Astrocyte (in vitro differentiated cells and primary cell): ENCODE results near the gene NBEA. TPM values are rescaled to one million over a fixed set of nuclear protein-coding genes. Genes with fewer than 3 reads are reported as not detected.
A peak's percentile ranks its signal among the peaks of the same experiment; 100 is the strongest.
"Not testable (repeated sequence)": the region's sequence is repeated elsewhere in the genome, so short reads cannot be mapped to it uniquely, and the experiment has no call there.

Source experiments
- DNase-seq: peaks from one replicate; pipeline ENCODE4 v3.0.0-alpha.2; 2010; ENCODE audit warnings: low read depth
- FAIRE-seq: peaks from 2 replicates; lab custom pipeline; 2011; peaks lifted over from hg19 to GRCh38; lab: Jason Lieb, UNC
- H2AFZ ChIP-seq: 2 replicates; pipeline ENCODE4 v1.6.0; 2012; ENCODE audit warnings: low read depth, low read length, inconsistent platforms
- H3K27ac ChIP-seq: 2 replicates; pipeline ENCODE4 v1.5.1; 2011; ENCODE audit warnings: low read depth, low read length, inconsistent platforms
- H3K27me3 ChIP-seq: 2 replicates; pipeline ENCODE4 v1.6.0; 2011; ENCODE audit warnings: low read length, inconsistent platforms; ENCODE audit not compliant: insufficient read depth
- H3K36me3 ChIP-seq: 2 replicates; pipeline ENCODE4 v1.5.1; 2011; ENCODE audit warnings: low read length, inconsistent platforms; ENCODE audit not compliant: insufficient read depth
- H3K4me1 ChIP-seq: 2 replicates; pipeline ENCODE4 v1.5.1; 2011; ENCODE audit warnings: low read length, inconsistent platforms; ENCODE audit not compliant: insufficient read depth
- H3K4me2 ChIP-seq: 2 replicates; pipeline ENCODE4 v1.6.0; 2012; ENCODE audit warnings: low read length, inconsistent platforms
- H3K4me3 ChIP-seq: 2 replicates; pipeline ENCODE4 v1.5.1; 2011; ENCODE audit warnings: low read depth, mild to moderate bottlenecking, low read length, inconsistent platforms; ENCODE audit not compliant: insufficient read depth
- H3K79me2 ChIP-seq: 2 replicates; pipeline ENCODE4 v1.6.0; 2012; ENCODE audit warnings: mild to moderate bottlenecking, low read length, inconsistent platforms; ENCODE audit not compliant: insufficient read depth
- H3K9ac ChIP-seq: 2 replicates; pipeline ENCODE4 v1.6.0; 2012; ENCODE audit warnings: mild to moderate bottlenecking, low read length, inconsistent platforms
- H3K9me3 ChIP-seq: 2 replicates; pipeline ENCODE4 v1.5.1; 2012; ENCODE audit warnings: low read depth, mild to moderate bottlenecking, low read length, inconsistent platforms; ENCODE audit not compliant: insufficient read depth
- H4K20me1 ChIP-seq: 2 replicates; pipeline ENCODE4 v1.6.0; 2012; ENCODE audit warnings: low read length, inconsistent platforms; ENCODE audit not compliant: insufficient read depth
- H3K27ac Mint-ChIP-seq: one replicate; pipeline ENCODE4 v1.8.0; 2021; ENCODE audit warnings: mild to moderate bottlenecking, mixed read lengths; ENCODE audit not compliant: unreplicated experiment
- H3K27me3 Mint-ChIP-seq: one replicate; pipeline ENCODE4 v1.8.0; 2021; ENCODE audit warnings: low read depth, mixed read lengths; ENCODE audit not compliant: unreplicated experiment
- H3K36me3 Mint-ChIP-seq: one replicate; pipeline ENCODE4 v1.8.0; 2021; ENCODE audit warnings: low read depth, mixed read lengths; ENCODE audit not compliant: unreplicated experiment
- H3K4me1 Mint-ChIP-seq: one replicate; pipeline ENCODE4 v1.8.0; 2021; ENCODE audit warnings: low read depth, mixed read lengths; ENCODE audit not compliant: unreplicated experiment
- H3K4me3 Mint-ChIP-seq: one replicate; pipeline ENCODE4 v1.8.0; 2021; ENCODE audit warnings: mild to moderate bottlenecking, moderate library complexity, mixed read lengths; ENCODE audit not compliant: unreplicated experiment
- H3K9me3 Mint-ChIP-seq: one replicate; pipeline ENCODE4 v1.8.0; 2021; ENCODE audit warnings: mild to moderate bottlenecking, mixed read lengths; ENCODE audit not compliant: unreplicated experiment
- CTCF ChIP-seq: IDR thresholded peaks from 2 replicates; pipeline ENCODE4 v1.5.1; 2011; ENCODE audit warnings: low read depth, mild to moderate bottlenecking, inconsistent platforms, low read length, moderate library complexity; ENCODE audit not compliant: insufficient read depth
- EZH2 ChIP-seq: IDR thresholded peaks from 2 replicates; pipeline ENCODE4 v1.6.1; 2012; ENCODE audit warnings: mild to moderate bottlenecking, low read length, inconsistent platforms; ENCODE audit not compliant: insufficient read depth
- total RNA-seq: library from RNA; stranded (reverse); gene quantifications from 2 replicates; pipeline ENCODE4 v1.2.1, GENCODE V29; 2021

NBEA gene
- total RNA-seq, 1 donor from 2014 or later, result 7.8 TPM

GRCh38 chr13:34959489-34959888 is 17.4 kb downstream of the NBEA start:
- Histone ChIP-seq H3K4me1 (no peaks in the 10 kb centered on the region), H3K9ac (no peak overlapping the region), H3K36me3 (no peaks in the 10 kb centered on the region), H4K20me1 (no peaks in the 10 kb centered on the region), H2AFZ (no peak overlapping the region), H3K4me3 (no peak overlapping the region), H3K27me3 (no peaks in the 10 kb centered on the region), H3K9me3 (no peaks in the 10 kb centered on the region), H3K27ac (no peak overlapping the region), H3K4me2 (no peak overlapping the region), H3K79me2 (no peaks in the 10 kb centered on the region)
- H3K27ac Mint-ChIP-seq, result no peak overlapping the region
- TF ChIP-seq EZH2, result no peak
- no peak for TF ChIP-seq CTCF
- H3K4me1 Mint-ChIP-seq, result no peaks in the 10 kb centered on the region
- no peak overlapping the region for H3K4me3 Mint-ChIP-seq
- no peak for FAIRE-seq
- H3K27me3 Mint-ChIP-seq, result no peaks in the 10 kb centered on the region
- DNase-seq, result no peak
- H3K36me3 Mint-ChIP-seq, result no peaks in the 10 kb centered on the region
- H3K9me3 Mint-ChIP-seq, result no peaks in the 10 kb centered on the region

GRCh38 chr13:34964558-34964957 is 22.5 kb downstream of the NBEA start:
- Histone ChIP-seq H2AFZ (no peak overlapping the region), H4K20me1 (no peaks in the 10 kb centered on the region), H3K9ac (no peak overlapping the region), H3K27me3 (no peaks in the 10 kb centered on the region), H3K4me3 (no peak overlapping the region), H3K79me2 (no peaks in the 10 kb centered on the region), H3K27ac (no peak overlapping the region), H3K4me2 (no peak overlapping the region), H3K9me3 (no peaks in the 10 kb centered on the region), H3K4me1 (peaks cover 6% of the 10 kb centered on the region), H3K36me3 (no peaks in the 10 kb centered on the region)
- FAIRE-seq (no peak), DNase-seq (no peak)
- H3K27me3 Mint-ChIP-seq, result no peaks in the 10 kb centered on the region
- H3K4me3 Mint-ChIP-seq, result no peak overlapping the region
- H3K27ac Mint-ChIP-seq, result no peak overlapping the region
- H3K4me1 Mint-ChIP-seq, result peaks cover 17% of the 10 kb centered on the region
- no peaks in the 10 kb centered on the region for H3K9me3 Mint-ChIP-seq
- no peaks in the 10 kb centered on the region for H3K36me3 Mint-ChIP-seq
- TF ChIP-seq CTCF (no peak), EZH2 (no peak)

GRCh38 chr13:34967851-34968562 is 25.9 kb downstream of the NBEA start:
- no peaks in the 10 kb centered on the region for H3K9me3 ChIP-seq
- H3K9me3 Mint-ChIP-seq, result peaks cover 3% of the 10 kb centered on the region
- H3K36me3 Mint-ChIP-seq, result peaks cover 4% of the 10 kb centered on the region
- H3K4me2 ChIP-seq, result no peak overlapping the region
- H3K9ac ChIP-seq, result no peak overlapping the region
- no peaks in the 10 kb centered on the region for H3K27me3 ChIP-seq
- no peak for TF ChIP-seq CTCF
- no peak for TF ChIP-seq EZH2
- peaks cover 6% of the 10 kb centered on the region for H3K4me1 ChIP-seq
- no peak overlapping the region for H3K4me3 Mint-ChIP-seq
- FAIRE-seq (no peak), DNase-seq (peak; percentile 67)
- H3K27me3 Mint-ChIP-seq, result no peaks in the 10 kb centered on the region
- H3K79me2 ChIP-seq, result no peaks in the 10 kb centered on the region
- H3K4me3 ChIP-seq, result no peak overlapping the region
- no peak overlapping the region for H3K27ac Mint-ChIP-seq
- peaks cover 26% of the 10 kb centered on the region for H3K4me1 Mint-ChIP-seq
- no peak overlapping the region for H3K27ac ChIP-seq
- H4K20me1 ChIP-seq, result peaks cover 2% of the 10 kb centered on the region
- H3K36me3 ChIP-seq, result no peaks in the 10 kb centered on the region
- H2AFZ ChIP-seq, result no peak overlapping the region

- not testable (repeated sequence) for H4K20me1 ChIP-seq, H3K4me2 ChIP-seq, H3K36me3 ChIP-seq, H3K4me3 Mint-ChIP-seq, H3K4me1 ChIP-seq, H3K9me3 Mint-ChIP-seq, H3K4me3 ChIP-seq, H3K36me3 Mint-ChIP-seq, H3K27ac ChIP-seq, DNase-seq, H3K9me3 ChIP-seq, H3K9ac ChIP-seq, H2AFZ ChIP-seq, FAIRE-seq, H3K79me2 ChIP-seq, H3K27me3 ChIP-seq, H3K27ac Mint-ChIP-seq, H3K27me3 Mint-ChIP-seq
- peaks cover 26% of the 10 kb centered on the region for H3K4me1 Mint-ChIP-seq
Measured at GRCh38 chr13:34969539-34969938, 27.5 kb downstream of the NBEA start.
